Measurements from ENCODE around the gene AGTRAP.

- no peak for TF ChIP-seq CTCF (IDR thresholded peaks at IDR 0.05)
- no peak for TF ChIP-seq POLR2AphosphoS5 (IDR thresholded peaks at IDR 0.05; ENCODE audit: low read depth, low read length)
- TF ChIP-seq REST (IDR thresholded peaks at IDR 0.05; ENCODE audit: insufficient read depth in 1 of 2, low read depth in 2 of 2, low read length in 1 of 2), result no peak
- no peak for TF ChIP-seq SIN3A (IDR thresholded peaks at IDR 0.05; ENCODE audit: borderline replicate concordance, insufficient read depth, low read depth, low read length)
Observed at GRCh38 chr1:11712285-11712684, 23.7 kb upstream of the AGTRAP start.

Measured in Panc1 (cell line).